T-helper 1 cell treated with Interleukin-12 subunit alpha and Interleukin-12 subunit beta and Interleukin-4 antibody, amounts not matched to agents 30 μg/mL and 1 μg/mL, for 36 hours (primary cell): ENCODE measurements around the gene THRB.

ENCODE experiments used
- H3K27ac Mint-ChIP-seq: one replicate; pipeline ENCODE4 v1.8.0; 2021; ENCODE audit warnings: mild to moderate bottlenecking, mixed read lengths
- H3K27me3 Mint-ChIP-seq: one replicate; pipeline ENCODE4 v1.8.0; 2021; ENCODE audit warnings: low read depth, mixed read lengths
- H3K36me3 Mint-ChIP-seq: one replicate; pipeline ENCODE4 v1.8.0; 2021; ENCODE audit warnings: low read depth, mixed read lengths
- H3K4me1 Mint-ChIP-seq: one replicate; pipeline ENCODE4 v1.8.0; 2021; ENCODE audit warnings: low read depth, mixed read lengths
- H3K4me3 Mint-ChIP-seq: one replicate; pipeline ENCODE4 v1.8.0; 2021; ENCODE audit warnings: mild to moderate bottlenecking, moderate library complexity, mixed read lengths
- H3K9me3 Mint-ChIP-seq: one replicate; pipeline ENCODE4 v1.8.0; 2021; ENCODE audit warnings: mixed read lengths

THRB gene

DNA sequence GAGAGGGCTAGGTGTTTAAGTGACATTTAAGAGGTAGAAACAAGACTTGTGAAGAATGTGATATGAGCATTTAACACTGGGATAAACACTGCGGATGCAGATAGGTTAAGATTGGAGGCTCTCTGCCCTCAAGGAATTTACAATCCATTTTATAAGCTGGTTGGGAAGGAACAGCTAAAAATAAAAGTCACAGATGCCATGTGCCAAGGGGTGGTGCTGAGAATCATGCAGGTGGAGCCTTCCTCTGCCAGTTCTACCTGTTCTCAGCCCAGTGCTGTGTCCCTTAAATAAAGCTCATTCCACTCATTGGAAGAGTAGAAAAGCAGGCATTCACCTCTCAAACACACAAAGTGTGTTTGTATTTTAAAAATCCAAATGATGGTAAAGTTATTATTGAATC, 261.9 kb downstream of the THRB start:
- H3K4me3 Mint-ChIP-seq: no peak overlapping the region
- no peak overlapping the region for H3K27ac Mint-ChIP-seq
- H3K4me1 Mint-ChIP-seq: peaks cover 2% of the 10 kb centered on the region
- no peaks in the 10 kb centered on the region for H3K36me3 Mint-ChIP-seq
- H3K27me3 Mint-ChIP-seq: peaks cover 5% of the 10 kb centered on the region
- no peaks in the 10 kb centered on the region for H3K9me3 Mint-ChIP-seq

DNA sequence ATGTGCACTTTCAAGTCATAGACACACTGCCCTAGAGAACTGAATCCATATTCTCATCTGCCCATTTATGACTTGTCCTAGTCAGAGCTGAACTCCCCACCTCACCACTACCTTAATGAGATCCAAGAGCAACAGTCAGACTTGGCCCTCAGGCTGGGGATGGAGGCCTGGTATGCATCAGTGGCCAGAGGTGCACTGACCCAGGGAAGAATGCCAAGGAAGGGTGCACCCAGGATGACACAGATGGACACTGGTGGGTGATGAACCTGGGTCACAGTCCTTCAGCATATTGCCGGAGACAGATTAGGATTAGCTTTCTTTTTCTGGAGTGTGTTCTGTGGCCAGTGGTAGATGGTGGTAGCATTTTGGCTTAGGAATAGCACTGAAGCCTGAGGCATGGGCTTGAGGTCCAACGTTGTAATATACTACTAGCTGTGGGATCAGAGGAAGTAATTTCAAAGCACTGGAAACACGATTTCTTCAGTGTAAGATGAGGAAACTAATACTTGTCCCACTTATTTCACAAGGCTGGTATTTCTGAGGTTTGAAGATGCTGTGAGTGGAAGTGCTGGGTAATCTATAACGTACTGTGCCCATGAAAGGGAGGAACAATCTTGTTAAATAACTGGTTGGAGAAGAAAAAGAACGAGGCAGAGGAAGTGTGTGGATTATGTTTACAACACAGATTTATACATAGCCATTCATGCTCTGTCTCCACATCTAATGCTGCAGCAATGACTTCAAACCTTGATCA, 265.0 kb downstream of the THRB start:
- H3K27me3 Mint-ChIP-seq: peaks cover 5% of the 10 kb centered on the region
- H3K4me1 Mint-ChIP-seq: no peaks in the 10 kb centered on the region
- no peaks in the 10 kb centered on the region for H3K9me3 Mint-ChIP-seq
- no peak overlapping the region for H3K4me3 Mint-ChIP-seq
- no peaks in the 10 kb centered on the region for H3K36me3 Mint-ChIP-seq
- H3K27ac Mint-ChIP-seq: no peak overlapping the region

DNA sequence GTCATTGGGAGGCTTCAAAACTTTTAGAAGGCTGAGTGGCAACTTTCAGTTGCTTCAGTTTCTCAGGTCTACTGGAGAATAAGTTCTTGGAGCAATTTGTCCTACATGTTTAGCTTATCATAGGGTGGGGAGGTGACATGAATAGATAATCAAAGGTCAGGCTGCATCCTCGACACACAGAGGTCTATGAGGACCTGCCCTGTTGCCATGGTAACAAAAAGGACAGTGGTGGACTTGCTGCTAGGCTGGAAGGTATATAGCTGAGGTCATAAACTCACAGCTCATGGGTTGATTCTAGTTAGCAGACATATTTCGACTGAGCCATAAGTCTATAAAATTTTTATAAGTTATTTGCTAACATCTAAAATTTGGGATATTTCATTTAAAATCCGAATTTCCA, 267.0 kb downstream of the THRB start:
- Mint-ChIP-seq H3K27me3 (no peaks in the 10 kb centered on the region), H3K4me3 (no peak overlapping the region), H3K36me3 (no peaks in the 10 kb centered on the region), H3K9me3 (no peaks in the 10 kb centered on the region), H3K27ac (no peak overlapping the region), H3K4me1 (no peaks in the 10 kb centered on the region)

DNA sequence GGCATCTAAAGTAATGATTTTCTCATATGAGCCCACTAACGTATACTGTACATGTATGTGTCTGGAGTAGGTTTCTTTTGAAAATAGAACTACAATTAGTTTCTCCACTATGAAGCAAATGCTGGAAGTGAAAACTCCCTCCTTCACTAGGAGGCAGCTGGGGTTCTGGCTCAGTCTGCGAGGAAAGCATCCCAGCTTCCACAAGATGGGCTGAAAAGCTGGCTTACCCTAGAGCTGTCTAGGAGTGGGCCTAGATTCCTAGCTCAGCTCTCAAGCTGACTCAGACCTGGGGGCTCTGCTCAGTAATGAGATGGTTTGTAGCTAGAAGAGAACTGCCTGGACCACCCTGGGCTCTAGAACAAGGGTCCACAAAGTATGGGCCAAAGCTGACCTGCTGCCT, 268.3 kb downstream of the THRB start:
- no peaks in the 10 kb centered on the region for H3K4me1 Mint-ChIP-seq

DNA sequence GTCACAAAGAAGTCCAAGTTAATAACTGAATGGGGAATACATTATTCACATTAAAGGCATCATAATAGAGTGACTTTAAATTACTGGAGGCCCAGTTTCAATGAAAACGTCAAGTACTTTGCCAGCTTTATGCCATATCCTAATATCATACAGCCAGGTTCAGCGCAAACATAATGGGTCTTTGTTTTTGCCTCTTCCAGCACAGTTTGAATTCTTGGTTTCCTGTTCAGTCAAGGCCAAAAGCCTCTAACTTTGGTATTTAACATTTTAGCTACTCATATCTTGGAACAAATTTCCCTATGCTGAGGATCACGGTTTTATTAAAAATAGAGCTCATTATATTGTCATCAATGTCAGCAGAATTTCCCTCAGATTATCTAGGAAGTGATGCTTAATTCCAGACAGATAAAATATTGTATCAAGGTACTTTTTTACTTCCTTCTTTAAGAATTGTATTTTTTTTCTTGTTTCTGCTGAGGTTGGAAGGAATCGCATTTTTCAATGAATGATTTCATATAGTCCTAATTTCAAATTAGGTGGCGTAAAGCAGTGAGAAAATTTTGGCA, 269.2 kb downstream of the THRB start:
- H3K4me1 Mint-ChIP-seq: no peaks in the 10 kb centered on the region
- no peak overlapping the region for H3K4me3 Mint-ChIP-seq
- no peaks in the 10 kb centered on the region for H3K36me3 Mint-ChIP-seq
- peaks cover 3% of the 10 kb centered on the region for H3K27me3 Mint-ChIP-seq
- H3K27ac Mint-ChIP-seq: no peak overlapping the region
- no peaks in the 10 kb centered on the region for H3K9me3 Mint-ChIP-seq

More for the DNA sequence above, 268.3 kb downstream of the THRB start:
- Mint-ChIP-seq H3K4me3 (no peak overlapping the region), H3K36me3 (no peaks in the 10 kb centered on the region), H3K27ac (no peak overlapping the region), H3K27me3 (peaks cover 3% of the 10 kb centered on the region), H3K9me3 (no peaks in the 10 kb centered on the region)

DNA sequence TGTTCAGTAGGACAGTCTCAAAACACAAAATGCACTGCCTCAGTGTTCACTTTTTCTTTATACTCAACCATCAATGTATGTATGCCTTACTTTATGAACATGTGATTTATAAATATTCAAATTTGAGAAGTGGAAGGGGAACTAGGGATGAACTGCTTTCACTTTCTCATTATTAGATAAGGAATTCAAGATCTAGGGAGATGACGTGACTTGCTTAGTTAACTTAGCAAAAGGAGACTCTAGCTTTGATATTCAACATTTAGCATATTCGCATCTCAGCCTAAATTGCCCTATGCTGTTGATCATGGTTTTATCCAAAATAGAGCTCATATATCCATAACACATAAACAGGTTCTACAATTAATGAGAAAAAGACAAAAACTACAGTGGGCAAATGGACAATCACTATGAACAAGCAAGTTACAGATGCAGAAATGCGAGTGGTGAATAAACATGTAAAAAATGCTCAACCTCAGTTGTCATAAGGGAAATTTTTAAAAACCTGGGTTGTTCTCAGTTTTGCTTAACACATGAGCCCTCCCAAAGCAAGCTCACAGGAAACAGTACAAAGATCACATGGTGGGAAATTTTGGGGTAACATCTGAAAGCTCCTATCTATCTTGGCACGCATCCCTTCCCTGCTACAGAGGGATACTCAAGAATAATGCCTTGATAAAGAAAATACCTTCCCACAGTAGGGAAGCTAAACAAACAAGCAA, 269.8 kb downstream of the THRB start:
- no peaks in the 10 kb centered on the region for H3K36me3 Mint-ChIP-seq
- H3K4me3 Mint-ChIP-seq: no peak overlapping the region
- H3K9me3 Mint-ChIP-seq: no peaks in the 10 kb centered on the region
- no peak overlapping the region for H3K27ac Mint-ChIP-seq
- peaks cover 3% of the 10 kb centered on the region for H3K27me3 Mint-ChIP-seq
- H3K4me1 Mint-ChIP-seq: no peaks in the 10 kb centered on the region

DNA sequence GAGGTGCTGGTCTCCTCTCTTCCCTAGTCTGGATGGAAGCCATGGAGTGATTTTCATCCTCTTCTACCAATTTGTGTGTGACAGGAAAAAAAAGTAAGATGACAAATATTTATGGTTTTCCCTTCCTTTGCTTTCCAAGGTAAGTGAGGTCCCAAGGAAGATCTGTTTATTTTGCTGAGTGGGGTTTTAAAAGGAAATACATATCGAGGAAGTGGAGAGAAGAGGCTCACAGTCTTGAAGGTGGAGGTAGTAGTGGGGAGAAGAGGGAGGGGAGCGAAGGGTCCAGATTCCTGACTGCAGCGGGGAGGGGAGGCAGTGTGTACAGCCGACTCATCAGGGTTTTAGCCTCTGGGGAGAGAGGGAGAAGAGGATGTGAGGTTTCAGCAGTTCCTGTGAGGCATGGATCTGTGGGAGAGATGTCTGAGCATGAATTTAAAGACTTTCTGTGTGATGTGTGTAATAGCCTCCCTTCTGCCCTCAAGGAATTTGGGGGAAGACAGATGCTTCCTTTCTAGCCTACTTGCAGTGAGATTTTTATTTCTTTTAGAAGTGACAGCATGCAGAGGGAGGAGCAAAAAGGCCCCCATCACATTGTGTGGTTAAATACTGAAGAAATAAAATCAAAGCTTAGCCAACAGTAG, 272.4 kb downstream of the THRB start:
- Mint-ChIP-seq H3K27me3 (peaks cover 3% of the 10 kb centered on the region), H3K27ac (no peak overlapping the region), H3K36me3 (no peaks in the 10 kb centered on the region), H3K4me1 (no peaks in the 10 kb centered on the region), H3K4me3 (no peak overlapping the region), H3K9me3 (no peaks in the 10 kb centered on the region)

DNA sequence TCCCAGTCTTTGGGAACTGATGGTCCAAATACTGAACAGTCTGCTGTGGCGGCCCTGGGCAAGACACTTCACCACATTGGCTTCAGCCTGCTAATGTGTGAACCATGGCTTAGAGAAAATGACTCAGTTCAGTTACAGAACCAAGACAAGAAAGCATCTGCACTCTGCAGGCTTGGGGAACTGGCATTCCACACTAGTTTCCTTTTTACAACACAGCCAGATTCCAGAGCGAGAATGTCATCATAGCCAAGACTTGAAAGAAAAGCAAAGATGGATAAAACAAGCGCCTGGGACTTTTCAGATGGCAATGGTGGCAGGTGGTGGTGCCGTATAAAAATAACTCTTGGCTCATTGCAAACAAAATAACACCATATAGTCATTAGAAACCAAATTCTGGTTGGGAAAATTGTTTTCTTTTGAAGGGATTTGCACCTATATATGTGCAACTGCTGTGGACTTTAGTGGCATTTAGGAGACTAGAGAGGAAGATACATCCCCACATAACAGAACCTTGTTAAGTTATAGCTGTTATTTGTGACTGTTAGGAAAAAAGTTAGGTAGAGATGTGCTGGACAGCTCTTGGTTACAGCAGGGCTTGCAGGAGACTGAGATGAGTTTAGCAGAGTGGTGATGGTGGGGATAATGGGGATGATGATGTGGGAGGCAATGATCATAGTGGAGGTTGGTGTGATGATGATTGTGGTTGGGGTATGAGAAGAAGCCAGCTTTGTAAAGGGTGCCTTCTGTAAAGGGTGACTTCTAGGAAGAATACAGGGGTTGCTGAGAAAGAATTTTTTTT, 273.6 kb downstream of the THRB start:
- Mint-ChIP-seq H3K4me1 (no peaks in the 10 kb centered on the region), H3K27me3 (peaks cover 3% of the 10 kb centered on the region), H3K27ac (no peak overlapping the region), H3K9me3 (no peaks in the 10 kb centered on the region), H3K36me3 (no peaks in the 10 kb centered on the region), H3K4me3 (no peak overlapping the region)

DNA sequence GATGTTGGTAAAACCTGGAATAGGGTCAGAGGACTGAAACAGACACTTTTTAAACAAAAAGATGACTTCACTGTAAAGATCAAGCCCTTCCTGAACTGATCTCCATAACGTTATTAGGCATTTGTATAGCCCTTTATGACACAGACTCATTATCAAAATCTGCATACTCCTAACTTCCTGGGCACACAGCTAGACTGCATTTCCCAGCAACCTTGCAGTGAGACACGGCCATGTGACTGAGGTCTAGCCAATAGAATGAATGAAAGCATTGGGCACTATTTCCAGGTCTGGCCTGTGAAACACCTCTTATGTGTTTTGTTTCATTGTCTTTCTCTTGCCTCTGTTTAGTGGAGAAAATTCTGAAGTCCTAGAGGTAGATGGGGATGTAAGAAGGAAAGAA, 279.1 kb downstream of the THRB start:
- Mint-ChIP-seq H3K36me3 (no peaks in the 10 kb centered on the region), H3K9me3 (no peaks in the 10 kb centered on the region), H3K27me3 (no peaks in the 10 kb centered on the region), H3K4me3 (no peak overlapping the region), H3K27ac (no peak overlapping the region), H3K4me1 (no peaks in the 10 kb centered on the region)

DNA sequence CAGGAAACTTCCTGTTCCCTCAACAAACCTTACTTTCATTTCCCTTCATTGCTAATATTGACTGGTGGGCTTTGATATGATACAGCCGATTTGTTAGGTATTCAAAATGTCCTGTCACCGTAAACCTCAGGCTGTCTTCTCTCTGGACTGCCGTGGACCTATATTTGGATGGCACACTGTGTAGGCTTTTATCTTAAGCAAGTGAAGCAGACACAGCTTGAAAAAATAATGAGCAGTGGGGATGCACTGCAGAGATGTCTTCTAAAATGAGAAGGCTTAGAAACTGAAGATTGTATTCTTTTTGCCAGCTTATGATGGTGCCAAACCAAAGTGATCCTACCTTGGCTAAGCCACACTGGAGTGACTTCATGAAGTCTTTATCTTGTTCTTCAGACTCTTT, 283.3 kb downstream of the THRB start:
- Mint-ChIP-seq H3K27me3 (peaks cover 2% of the 10 kb centered on the region), H3K4me3 (no peak overlapping the region), H3K27ac (no peak overlapping the region), H3K4me1 (no peaks in the 10 kb centered on the region), H3K9me3 (peaks cover 3% of the 10 kb centered on the region), H3K36me3 (no peaks in the 10 kb centered on the region)

DNA sequence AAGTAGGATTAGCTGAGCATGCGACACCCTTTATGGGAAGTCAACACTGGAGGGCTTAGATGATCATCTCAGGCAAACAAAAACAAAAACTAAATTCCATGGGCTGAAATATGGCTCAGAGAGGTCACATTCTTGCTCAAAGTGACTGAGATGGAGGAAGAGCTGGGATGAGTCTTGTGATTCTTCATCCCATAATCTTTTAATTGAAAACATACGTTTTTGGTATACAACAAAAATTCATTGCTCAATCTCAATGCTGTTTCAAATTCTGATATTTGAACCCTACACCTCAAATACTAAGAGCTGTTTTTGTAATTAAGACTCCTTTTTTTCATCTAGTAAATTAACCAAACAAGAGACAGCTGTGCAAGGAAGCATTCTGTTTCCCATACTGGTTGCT, 292.6 kb downstream of the THRB start:
- H3K4me3 Mint-ChIP-seq: no peak overlapping the region
- no peaks in the 10 kb centered on the region for H3K9me3 Mint-ChIP-seq
- peaks cover 11% of the 10 kb centered on the region for H3K27me3 Mint-ChIP-seq
- H3K36me3 Mint-ChIP-seq: no peaks in the 10 kb centered on the region
- H3K27ac Mint-ChIP-seq: no peak overlapping the region
- H3K4me1 Mint-ChIP-seq: no peaks in the 10 kb centered on the region

DNA sequence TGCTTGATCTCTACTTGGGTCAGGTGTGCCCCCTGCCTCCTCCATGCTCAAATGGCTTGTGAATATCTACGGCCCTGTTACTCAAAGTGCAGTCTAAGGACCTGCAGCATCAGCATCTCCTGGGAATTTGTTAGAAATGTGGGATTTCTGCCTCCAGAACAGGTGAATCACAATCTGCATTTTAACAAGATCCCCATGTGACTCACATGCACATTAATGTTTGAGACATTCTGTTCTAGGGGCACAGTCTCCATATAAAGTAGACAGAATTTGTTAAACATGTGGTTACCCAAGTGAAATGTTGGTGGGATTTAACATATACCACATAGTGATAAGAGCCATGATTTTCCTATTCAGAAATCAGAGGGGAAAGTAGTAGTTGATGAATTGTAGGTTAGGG, 293.3 kb downstream of the THRB start:
- H3K27me3 Mint-ChIP-seq: peaks cover 8% of the 10 kb centered on the region
- H3K4me3 Mint-ChIP-seq: no peak overlapping the region
- H3K36me3 Mint-ChIP-seq: no peaks in the 10 kb centered on the region
- H3K9me3 Mint-ChIP-seq: no peaks in the 10 kb centered on the region
- no peaks in the 10 kb centered on the region for H3K4me1 Mint-ChIP-seq
- no peak overlapping the region for H3K27ac Mint-ChIP-seq

DNA sequence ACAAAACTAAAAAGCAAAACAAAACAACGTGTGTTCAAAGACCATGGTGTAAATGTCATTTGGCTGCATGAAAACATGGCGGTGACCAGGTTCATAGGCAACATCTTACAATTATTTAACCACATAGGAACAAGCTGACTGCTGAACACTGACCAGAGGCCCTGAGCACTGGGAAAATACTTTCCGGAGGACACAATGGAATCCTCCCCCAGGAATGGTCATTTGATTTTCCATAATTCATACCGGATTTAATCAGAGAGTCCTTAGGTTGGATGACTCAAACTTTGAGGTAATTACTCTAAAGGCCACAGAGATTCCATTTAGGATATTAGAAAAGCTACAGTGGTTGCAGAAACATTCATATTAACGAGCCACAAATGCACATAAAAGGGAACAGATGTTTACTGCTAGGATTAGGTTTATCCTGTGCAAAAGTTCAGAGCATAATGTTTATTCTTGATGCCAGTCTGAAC, 294.8 kb downstream of the THRB start:
- no peaks in the 10 kb centered on the region for H3K36me3 Mint-ChIP-seq

DNA sequence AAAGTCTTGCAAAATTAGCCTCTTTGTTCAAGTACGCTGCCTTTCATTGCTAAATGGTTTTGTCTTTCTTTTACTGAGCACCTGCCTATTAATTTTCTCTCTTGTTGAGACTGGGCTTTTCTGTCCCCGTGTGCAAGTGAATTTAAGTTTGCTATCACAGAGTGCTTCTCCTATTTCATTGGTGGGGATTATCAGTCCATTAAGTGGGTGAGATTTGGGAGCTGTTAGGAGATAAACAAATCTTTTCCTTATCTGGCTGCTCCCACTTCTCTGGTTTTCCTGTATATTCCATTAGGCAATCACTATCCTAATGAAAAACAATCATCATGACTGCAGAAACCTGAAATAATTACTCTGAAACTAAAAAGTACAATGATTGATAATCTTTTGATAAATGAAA, 295.4 kb downstream of the THRB start:
- Mint-ChIP-seq H3K4me3 (no peak overlapping the region), H3K27me3 (peaks cover 9% of the 10 kb centered on the region)

More for the DNA sequence above, 294.8 kb downstream of the THRB start:
- peaks cover 9% of the 10 kb centered on the region for H3K27me3 Mint-ChIP-seq
- H3K4me1 Mint-ChIP-seq: no peaks in the 10 kb centered on the region
- H3K9me3 Mint-ChIP-seq: no peaks in the 10 kb centered on the region
- H3K27ac Mint-ChIP-seq: no peak overlapping the region
- H3K4me3 Mint-ChIP-seq: no peak overlapping the region

More for the DNA sequence above, 295.4 kb downstream of the THRB start:
- H3K4me1 Mint-ChIP-seq: no peaks in the 10 kb centered on the region
- H3K9me3 Mint-ChIP-seq: no peaks in the 10 kb centered on the region
- H3K36me3 Mint-ChIP-seq: no peaks in the 10 kb centered on the region
- no peak overlapping the region for H3K27ac Mint-ChIP-seq
